Subcutaneous adipose tissue (tissue), 4 donors: ENCODE results near the gene DHCR24. TPM values are rescaled to one million over a fixed set of nuclear protein-coding genes. Genes with fewer than 3 reads are reported as not detected.

Experiments
- total RNA-seq, 4 donors: library from RNA; depleted of rRNA; stranded (reverse); fragments of >200 nt; gene quantifications; one replicate each; pipeline ENCODE4 v1.1.0, GENCODE V29; 2016
- TF ChIP-seq, protein P1 (sequence below): fragments of 450-650 bp; IDR thresholded peaks from one replicate; pipeline ENCODE4 v1.5.1; 2016; ENCODE audit warnings: low read depth, mild to moderate bottlenecking, control low read depth, antibody characterized with exemption, moderate library complexity

Gene DHCR24
- total RNA-seq, 4 donors from 2014 or later: 66.2 to 180 (median 131) TPM

GRCh38 chr1:54851936-54852524 is 35.0 kb downstream of the DHCR24 start:
- TF ChIP-seq, protein P1, sequence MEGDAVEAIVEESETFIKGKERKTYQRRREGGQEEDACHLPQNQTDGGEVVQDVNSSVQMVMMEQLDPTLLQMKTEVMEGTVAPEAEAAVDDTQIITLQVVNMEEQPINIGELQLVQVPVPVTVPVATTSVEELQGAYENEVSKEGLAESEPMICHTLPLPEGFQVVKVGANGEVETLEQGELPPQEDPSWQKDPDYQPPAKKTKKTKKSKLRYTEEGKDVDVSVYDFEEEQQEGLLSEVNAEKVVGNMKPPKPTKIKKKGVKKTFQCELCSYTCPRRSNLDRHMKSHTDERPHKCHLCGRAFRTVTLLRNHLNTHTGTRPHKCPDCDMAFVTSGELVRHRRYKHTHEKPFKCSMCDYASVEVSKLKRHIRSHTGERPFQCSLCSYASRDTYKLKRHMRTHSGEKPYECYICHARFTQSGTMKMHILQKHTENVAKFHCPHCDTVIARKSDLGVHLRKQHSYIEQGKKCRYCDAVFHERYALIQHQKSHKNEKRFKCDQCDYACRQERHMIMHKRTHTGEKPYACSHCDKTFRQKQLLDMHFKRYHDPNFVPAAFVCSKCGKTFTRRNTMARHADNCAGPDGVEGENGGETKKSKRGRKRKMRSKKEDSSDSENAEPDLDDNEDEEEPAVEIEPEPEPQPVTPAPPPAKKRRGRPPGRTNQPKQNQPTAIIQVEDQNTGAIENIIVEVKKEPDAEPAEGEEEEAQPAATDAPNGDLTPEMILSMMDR: no peak

DNA sequence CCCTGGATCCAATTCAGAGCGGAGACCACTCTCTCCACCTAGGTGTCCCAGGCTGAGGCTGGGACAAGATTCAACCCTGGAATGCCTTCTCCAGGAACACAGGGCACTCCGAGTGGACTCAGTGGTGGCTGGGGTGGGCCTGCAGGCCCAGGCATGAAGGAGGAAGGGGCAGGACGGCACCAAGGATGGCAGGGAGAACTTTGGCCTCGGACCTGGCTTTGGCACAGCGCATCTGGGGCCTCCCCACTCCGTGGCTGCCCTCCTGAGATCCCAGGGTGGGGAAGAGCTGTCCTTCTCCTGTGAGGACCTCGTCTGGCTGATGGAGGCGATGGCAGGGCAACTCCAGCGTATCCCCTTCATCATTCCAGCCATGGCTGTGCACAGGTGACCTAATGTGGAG is 35.6 kb downstream of the DHCR24 start:
- TF ChIP-seq, protein P1: no peak

DNA sequence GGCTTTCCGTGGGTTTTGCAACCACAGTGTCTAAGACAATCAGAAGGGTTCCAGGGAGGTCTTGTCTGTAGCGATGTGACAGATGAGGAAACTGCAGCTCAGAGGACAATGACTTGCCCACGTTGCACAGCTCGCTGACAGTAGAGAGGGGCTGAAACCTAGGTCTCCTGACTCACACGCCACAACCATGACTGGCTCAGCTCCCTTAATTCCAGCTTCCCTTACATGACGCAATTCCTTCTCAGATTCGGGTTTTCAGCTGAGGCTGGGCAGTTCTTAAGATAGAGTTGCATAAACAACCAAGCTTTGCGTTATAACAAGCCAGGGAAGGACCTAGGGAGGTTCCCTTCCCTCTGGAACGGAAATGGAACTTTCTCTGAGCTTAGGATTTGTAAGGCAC is 36.3 kb downstream of the DHCR24 start:
- TF ChIP-seq, protein P1: no peak

- TF ChIP-seq, protein P1: no peak
These were observed 36.8 kb downstream of the DHCR24 start for GRCh38 chr1:54850069-54850730.

DNA sequence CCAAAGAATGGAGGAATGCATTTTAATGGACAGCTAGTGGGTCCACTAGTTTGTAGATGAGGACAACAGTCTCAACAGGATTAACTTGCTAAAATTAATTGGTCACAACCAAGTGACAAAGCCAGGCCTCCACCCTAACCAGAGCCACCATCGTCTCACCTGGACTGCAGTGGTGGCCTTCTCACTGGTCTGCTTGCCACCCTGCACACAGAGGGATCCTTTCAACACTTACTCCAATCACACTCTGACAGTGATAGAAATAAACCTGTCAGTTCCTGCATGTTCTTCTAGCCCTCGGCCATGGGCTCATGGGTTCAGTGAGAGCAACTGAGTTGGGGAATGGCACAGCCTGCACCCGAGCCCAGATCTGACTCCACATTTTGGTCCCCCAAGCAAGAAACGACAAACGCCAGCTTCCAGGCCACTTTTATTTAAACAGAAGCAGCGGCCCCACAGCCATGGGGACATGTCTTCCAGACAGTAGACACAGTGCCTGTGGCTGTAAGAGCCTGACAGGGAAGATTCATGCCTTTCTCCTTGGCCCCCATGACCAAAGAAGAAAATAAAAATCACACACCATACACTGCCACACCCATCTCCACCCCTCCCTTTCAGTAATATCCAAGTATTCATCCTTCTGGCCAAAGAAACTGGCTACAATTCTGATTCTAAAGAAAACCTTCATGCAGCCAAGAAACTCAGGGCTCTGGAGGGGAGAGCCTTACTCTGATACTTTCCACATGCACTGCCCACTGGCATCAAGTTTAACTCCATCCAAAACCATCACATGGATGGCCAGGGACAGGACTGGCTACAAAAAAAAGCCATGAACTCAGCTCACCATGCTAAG is 37.6 kb downstream of the DHCR24 start:
- TF ChIP-seq, protein P1: no peak

DNA sequence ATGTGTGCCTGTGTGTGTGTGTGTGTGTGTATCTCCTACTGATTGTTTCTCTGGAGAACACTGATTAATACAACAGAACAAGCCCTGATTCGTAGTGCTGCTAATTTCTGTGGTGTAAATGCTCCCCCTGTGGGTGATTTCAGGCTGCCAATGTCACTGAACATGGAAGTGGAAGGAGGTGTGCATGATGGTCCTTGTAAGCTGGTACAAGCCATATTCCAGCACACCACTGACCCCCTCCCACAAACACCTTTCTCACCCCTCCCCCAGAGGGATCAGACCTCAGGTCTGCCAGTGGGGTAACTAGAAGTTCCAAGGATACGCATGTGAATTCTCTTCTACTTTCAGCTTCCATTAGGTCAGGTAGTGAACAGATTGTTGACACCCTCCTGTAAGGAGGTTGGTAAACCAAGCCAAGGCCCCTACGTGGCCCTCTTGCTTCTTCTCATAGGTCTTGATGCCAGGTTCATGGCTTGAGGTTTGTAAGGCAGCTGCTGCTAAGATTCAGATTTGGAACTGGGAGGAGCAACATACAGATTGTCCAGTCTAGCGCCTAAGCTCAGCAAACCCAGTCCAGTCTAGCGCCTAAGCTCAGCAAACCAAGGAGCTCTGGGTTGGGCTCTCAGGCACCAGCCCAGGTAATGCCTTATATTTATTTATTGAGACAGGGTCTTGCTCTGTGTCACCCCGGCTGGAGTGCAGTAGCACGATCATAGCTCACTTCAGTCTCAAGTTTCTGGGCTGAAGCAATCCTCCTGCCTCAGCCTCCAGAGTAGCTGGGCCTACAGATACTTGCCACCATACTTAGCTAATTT is 38.7 kb downstream of the DHCR24 start:
- TF ChIP-seq, protein P1: no peak
